Peyer's patch (tissue), 4 donors: ENCODE results near the gene CAPN1. TPM values are rescaled to one million over a fixed set of nuclear protein-coding genes. Genes with fewer than 3 reads are reported as not detected.

Experiments used
- DNase-seq, 3 donors: peaks; one replicate each; pipeline ENCODE4 v3.0.0-alpha.2; 2017 to 2019
- H3K27ac ChIP-seq, 4 donors: fragments of 200-600 bp; sonication (generic); one replicate each; pipeline ENCODE4 v1.5.1; 2016 to 2019
- H3K27me3 ChIP-seq, 2 donors: fragments of 200-600 bp; sonication (generic); one replicate each; pipeline ENCODE4 v1.5.1; 2019
- H3K36me3 ChIP-seq, 3 donors: fragments of 200-600 bp; sonication (generic); one replicate each; pipeline ENCODE4 v1.5.1; 2016 to 2019
- H3K4me1 ChIP-seq, 4 donors: fragments of 200-600 bp; sonication (generic); one replicate each; pipeline ENCODE4 v1.5.1; 2016 to 2019
- H3K4me3 ChIP-seq, 4 donors: fragments of 200-600 bp; sonication (generic); 1 replicate in 3 of 4; 2 replicates in 1 of 4; pipeline ENCODE4 v1.5.1; 2016 to 2019; ENCODE audit warnings: mild to moderate bottlenecking in 1 of 4
- H3K9me3 ChIP-seq, 4 donors: fragments of 200-600 bp; sonication (generic); one replicate each; pipeline ENCODE4 v1.5.1; 2016 to 2019; ENCODE audit warnings: mild to moderate bottlenecking in 1 of 4
- POLR2A ChIP-seq, 2 donors: fragments of 450-650 bp; IDR thresholded peaks; one replicate each; pipeline ENCODE4 v1.5.1; 2017; ENCODE audit warnings: antibody characterized with exemption in 2 of 2, mild to moderate bottlenecking in 2 of 2, moderate library complexity in 2 of 2
- total RNA-seq, 4 donors: library from RNA; depleted of rRNA; stranded (reverse); fragments of >200 nt; gene quantifications; one replicate each; pipeline ENCODE4 v1.1.0, GENCODE V29; 2016
- TF ChIP-seq, protein P1 (sequence below), 6 experiments: fragments of 450-650 bp in 4 of 6; fragments of 200-600 bp in 2 of 6; sonication (generic) in 1 of 6; IDR thresholded peaks; one replicate each; pipeline ENCODE4 v1.5.1; 2017 to 2019; ENCODE audit warnings: antibody characterized with exemption in 6 of 6, mild to moderate bottlenecking in 3 of 6, moderate library complexity in 1 of 6

CAPN1 gene
- total RNA-seq, 4 donors from 2014 or later: 320 to 598 (median 559) TPM

DNA sequence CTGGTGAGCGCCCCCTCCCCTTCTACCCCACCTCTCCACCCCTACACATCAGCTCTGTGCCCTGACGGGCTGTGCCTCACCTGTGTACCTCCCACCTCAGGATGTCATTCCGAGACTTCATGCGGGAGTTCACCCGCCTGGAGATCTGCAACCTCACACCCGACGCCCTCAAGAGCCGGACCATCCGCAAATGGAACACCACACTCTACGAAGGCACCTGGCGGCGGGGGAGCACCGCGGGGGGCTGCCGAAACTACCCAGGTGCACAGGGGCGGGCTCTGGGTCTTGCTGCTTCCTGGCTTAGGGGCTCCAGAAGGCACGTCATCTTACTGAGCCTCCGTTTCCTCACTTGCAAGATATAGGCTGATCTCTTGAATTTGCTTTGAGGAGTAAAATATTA lies 6.8 kb downstream of the CAPN1 start:
- H3K4me3 ChIP-seq: no peak overlapping the region
- H3K9me3 ChIP-seq: no peaks in the 10 kb centered on the region
- H3K36me3 ChIP-seq: peaks cover 0 to 92% (median 0%) of the 10 kb centered on the region in 3 donors
- H3K27me3 ChIP-seq: no peaks in the 10 kb centered on the region
- TF ChIP-seq POLR2A (IDR thresholded peaks at IDR 0.05): no peak
- TF ChIP-seq, protein P1, sequence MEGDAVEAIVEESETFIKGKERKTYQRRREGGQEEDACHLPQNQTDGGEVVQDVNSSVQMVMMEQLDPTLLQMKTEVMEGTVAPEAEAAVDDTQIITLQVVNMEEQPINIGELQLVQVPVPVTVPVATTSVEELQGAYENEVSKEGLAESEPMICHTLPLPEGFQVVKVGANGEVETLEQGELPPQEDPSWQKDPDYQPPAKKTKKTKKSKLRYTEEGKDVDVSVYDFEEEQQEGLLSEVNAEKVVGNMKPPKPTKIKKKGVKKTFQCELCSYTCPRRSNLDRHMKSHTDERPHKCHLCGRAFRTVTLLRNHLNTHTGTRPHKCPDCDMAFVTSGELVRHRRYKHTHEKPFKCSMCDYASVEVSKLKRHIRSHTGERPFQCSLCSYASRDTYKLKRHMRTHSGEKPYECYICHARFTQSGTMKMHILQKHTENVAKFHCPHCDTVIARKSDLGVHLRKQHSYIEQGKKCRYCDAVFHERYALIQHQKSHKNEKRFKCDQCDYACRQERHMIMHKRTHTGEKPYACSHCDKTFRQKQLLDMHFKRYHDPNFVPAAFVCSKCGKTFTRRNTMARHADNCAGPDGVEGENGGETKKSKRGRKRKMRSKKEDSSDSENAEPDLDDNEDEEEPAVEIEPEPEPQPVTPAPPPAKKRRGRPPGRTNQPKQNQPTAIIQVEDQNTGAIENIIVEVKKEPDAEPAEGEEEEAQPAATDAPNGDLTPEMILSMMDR (IDR thresholded peaks at IDR 0.05): no peak
- peaks cover 0 to 9% (median 0%) of the 10 kb centered on the region in 4 donors for H3K4me1 ChIP-seq
- H3K27ac ChIP-seq: no peak overlapping the region
- no peak for DNase-seq

DNA sequence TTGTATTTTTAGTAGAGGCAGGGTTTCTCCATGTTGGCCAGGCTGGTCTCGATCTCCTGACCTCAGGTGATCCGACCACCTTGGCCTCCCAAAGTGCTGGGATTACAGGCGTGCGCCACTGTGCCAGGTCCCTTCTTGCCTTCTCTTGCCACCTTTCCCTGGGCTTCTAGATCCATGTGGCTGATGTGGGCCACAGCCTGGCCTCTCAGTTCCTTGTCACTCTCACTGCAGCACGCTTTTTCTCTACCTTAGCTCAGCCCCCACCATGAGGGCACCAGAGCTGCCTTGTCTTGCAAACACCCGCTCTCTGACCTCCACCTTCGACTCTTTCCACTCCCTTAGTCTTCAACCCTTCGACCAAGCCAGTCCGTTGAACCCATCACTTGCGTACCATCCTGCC lies 7.5 kb downstream of the CAPN1 start:
- Histone ChIP-seq H3K4me1 (peaks cover 0 to 5% (median 0%) of the 10 kb centered on the region in 4 donors), H3K27me3 (no peaks in the 10 kb centered on the region), H3K27ac (no peak overlapping the region), H3K36me3 (peaks cover 0 to 95% (median 0%) of the 10 kb centered on the region in 3 donors), H3K9me3 (no peaks in the 10 kb centered on the region), H3K4me3 (no peak overlapping the region)
- TF ChIP-seq, protein P1 (IDR thresholded peaks at IDR 0.05): no peak
- TF ChIP-seq POLR2A (IDR thresholded peaks at IDR 0.05): no peak
- peak in 1 of 3 donors; percentile 36 for DNase-seq

DNA sequence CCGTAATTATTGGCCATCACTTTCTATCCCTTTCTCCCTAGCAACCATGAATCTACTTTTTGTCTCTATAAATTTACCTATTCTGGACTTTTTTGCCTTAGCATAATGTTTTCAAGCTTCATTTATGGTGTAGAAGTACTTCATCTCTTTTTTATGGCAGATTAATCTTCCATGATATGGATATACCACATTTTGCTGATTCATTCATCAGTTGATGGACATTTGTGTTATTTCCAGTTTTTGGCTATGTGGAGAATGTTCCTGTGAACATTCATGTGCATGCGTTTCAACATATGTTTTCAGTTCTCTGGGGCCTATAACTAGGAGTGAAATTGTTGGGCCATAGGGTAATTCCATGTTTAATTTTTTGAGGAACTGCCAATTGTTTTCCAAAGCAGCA lies 12.8 kb downstream of the CAPN1 start:
- no peaks in the 10 kb centered on the region for H3K27me3 ChIP-seq
- TF ChIP-seq, protein P1 (IDR thresholded peaks at IDR 0.05): no peak
- no peak for TF ChIP-seq POLR2A (IDR thresholded peaks at IDR 0.05)
- no peaks in the 10 kb centered on the region for H3K4me1 ChIP-seq
- H3K9me3 ChIP-seq: no peaks in the 10 kb centered on the region
- H3K4me3 ChIP-seq: no peak overlapping the region
- H3K36me3 ChIP-seq: peaks cover 0 to 86% (median 0%) of the 10 kb centered on the region in 3 donors
- DNase-seq: no peak
- H3K27ac ChIP-seq: no peak overlapping the region

DNA sequence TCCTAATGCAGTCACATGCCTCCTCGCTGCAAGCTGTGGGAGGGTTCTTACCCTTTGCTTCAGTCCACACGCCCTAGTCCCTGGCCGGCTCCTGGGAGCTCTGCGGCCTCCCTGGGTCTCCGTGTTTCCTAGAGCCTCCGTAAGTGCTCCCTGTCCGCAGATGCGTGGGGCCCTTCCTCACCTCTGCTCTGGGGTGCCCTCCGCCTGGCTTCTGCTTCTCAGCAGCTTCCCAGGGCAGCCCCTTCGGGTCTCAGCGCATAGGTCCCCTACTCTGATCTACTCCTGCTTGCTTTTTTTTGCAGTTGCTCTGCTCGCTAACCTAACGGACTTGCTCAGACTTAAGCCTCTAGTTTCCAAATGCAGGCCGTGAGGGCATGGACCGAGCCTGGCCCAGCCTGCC lies 22.4 kb downstream of the CAPN1 start:
- peaks cover 0 to 91% (median 0%) of the 10 kb centered on the region in 3 donors for H3K36me3 ChIP-seq

DNA sequence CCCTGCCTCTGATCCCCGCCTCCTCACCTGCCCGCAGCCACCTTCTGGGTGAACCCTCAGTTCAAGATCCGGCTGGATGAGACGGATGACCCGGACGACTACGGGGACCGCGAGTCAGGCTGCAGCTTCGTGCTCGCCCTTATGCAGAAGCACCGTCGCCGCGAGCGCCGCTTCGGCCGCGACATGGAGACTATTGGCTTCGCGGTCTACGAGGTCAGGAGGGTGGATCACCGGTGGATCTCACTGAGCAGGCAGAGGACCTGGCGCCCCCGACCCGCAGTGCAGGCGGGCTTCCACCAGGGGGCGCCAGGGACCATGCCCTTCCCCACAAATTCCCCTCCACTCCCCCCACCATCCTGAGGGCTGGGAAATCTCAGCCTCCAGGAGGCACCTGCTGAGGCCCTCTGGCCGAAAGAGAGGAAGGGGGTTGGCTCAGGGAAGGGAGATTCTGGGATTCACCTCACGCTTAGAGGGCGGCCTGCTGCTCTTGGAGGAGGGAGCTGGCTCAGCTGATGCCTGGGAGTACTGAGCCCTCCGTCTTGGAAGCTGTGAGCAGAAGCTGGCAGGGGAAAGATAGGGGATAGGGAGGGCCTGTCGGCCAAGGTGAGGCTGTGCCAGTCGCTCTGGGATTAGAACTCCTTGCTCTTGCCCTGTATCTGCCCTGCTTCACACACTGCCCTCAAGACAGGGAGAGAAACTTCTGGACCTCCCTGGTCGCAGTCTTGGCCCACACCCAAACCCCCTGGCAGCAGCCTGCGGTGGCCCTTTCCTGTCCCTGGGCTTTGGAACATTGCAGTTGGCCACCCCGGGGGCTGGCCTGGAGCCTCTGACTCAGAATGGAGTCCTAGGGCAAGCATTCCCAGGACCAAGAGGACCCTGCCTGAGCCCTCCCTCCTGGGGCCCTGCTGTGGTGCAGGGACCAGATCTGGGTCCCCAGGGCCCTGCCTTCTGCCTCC lies 23.2 kb downstream of the CAPN1 start:
- peak in 1 of 3 donors; percentile 52 for DNase-seq
- TF ChIP-seq, protein P1 (IDR thresholded peaks at IDR 0.05): peak; percentile 71 to 95 (median 80)
- no peak for TF ChIP-seq POLR2A (IDR thresholded peaks at IDR 0.05)
- Histone ChIP-seq H3K4me3 (no peak overlapping the region), H3K27me3 (no peaks in the 10 kb centered on the region), H3K27ac (no peak overlapping the region), H3K9me3 (no peaks in the 10 kb centered on the region), H3K4me1 (peaks cover 0 to 22% (median 0%) of the 10 kb centered on the region in 4 donors), H3K36me3 (peaks cover 0 to 91% (median 0%) of the 10 kb centered on the region in 3 donors)

More for the DNA sequence above, 22.4 kb downstream of the CAPN1 start:
- Histone ChIP-seq H3K9me3 (no peaks in the 10 kb centered on the region), H3K27me3 (no peaks in the 10 kb centered on the region), H3K27ac (no peak overlapping the region), H3K4me1 (peaks cover 0 to 14% (median 0%) of the 10 kb centered on the region in 4 donors), H3K4me3 (no peak overlapping the region)
- DNase-seq: peak in 1 of 3 donors; percentile 40
- TF ChIP-seq POLR2A (IDR thresholded peaks at IDR 0.05): no peak
- TF ChIP-seq, protein P1 (IDR thresholded peaks at IDR 0.05): no peak
